ENCODE results near the gene MARCKS. TPM values are rescaled to one million over a fixed set of nuclear protein-coding genes. Genes with fewer than 3 reads are reported as not detected.

Gene MARCKS
- total and polyA plus RNA-seq, 10 donors = 43.4 to 119 (median 70.6) TPM

DNA sequence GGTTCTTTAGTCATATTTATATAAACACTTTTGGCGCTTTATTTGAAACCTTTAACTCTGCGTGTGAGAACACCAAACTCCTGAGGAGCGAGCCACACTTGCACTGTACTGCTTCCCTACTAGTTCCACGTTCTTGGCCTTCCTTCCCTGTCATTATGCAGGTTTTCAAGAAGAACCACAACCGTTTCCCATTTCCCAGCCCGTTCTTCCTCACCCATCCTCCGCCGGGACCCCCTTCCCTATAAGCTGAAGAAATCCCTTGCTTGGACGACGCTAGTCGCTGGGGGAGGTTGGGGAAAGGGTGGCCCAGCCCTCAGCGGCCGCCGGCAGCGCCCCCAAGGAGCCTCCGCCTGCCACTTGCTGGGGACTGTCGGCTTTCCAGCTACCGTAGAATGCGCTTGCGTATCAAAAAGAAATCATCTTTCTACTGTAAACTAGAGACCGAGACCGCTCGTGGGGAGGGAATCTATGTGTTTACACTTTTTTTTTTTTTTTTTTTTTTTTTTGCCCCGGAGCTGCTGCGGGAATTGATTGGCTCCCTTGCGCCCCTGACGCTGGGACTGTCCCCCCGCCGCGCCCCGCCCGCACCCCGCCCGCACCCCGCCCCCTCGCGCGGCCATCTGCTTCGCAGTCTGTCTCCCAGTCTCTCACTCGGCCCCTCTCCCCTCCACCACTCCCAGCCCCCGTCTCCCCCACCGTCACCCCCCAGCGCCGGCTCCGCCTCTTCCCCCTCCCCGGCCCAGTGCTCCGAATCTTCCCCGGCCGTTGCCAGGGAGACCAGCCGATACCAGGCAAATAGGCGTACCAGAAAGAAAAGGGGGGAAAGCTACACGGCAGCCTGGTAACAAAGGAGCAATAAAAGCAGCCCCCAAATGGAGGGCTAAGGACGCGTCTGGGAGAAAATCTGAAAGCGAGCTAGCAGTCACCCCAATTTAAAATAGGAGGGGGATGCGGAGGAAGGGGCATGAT, 2.3 kb upstream of the MARCKS start:
- Histone ChIP-seq H3K27ac (peak overlapping the region; percentile 66 to 97 (median 94)), H3K27me3 (replicated peaks in 1 of 7) (peaks cover 0 to 63% (median 28%) of the 10 kb centered on the region in 7 donors), H3K36me3 (peaks cover 0 to 3% (median 0%) of the 10 kb centered on the region in 6 donors), H3K4me1 (peaks cover 0 to 56% (median 31%) of the 10 kb centered on the region in 6 donors), H3K9me3 (no peaks in the 10 kb centered on the region), H3K4me3 (peak overlapping the region; percentile 49 to 79 (median 62))
- intact Hi-C loops (cut with DNase I; ENCODE audit: low total_unique reads) = loop anchor here (5.0 kb wide), 1 partner anchor 1073 kb away; no protein-coding TSS in a partner anchor
- DNase-seq = peak; percentile 93
- WGBS, 5 donors = 1 to 3% (median 2%) methylated on average over 51 to 56 of the region's 56 CpGs
- peak in 2 of 11 experiments; percentile 15 to 34 for TF ChIP-seq CTCF (IDR thresholded peaks at IDR 0.05 in 8 of 11, conservative IDR thresholded peaks at IDR 0.05 in 3 of 11)
- peak; percentile 19 to 69 (median 68) for TF ChIP-seq POLR2AphosphoS5 (IDR thresholded peaks at IDR 0.05)
- TF ChIP-seq POLR2A (IDR thresholded peaks at IDR 0.05) = no peak

GRCh38 chr6:113855500-113856374, 1.4 kb upstream of the MARCKS start:
- Histone ChIP-seq H3K36me3 (peaks cover 0 to 12% (median 0%) of the 10 kb centered on the region in 6 donors), H3K27ac (peak overlapping the region; percentile 62 to 97 (median 94)), H3K4me3 (peak overlapping the region; percentile 49 to 79 (median 62)), H3K9me3 (no peaks in the 10 kb centered on the region), H3K27me3 (replicated peaks in 1 of 7) (peaks cover 0 to 64% (median 28%) of the 10 kb centered on the region in 7 donors), H3K4me1 (peaks cover 0 to 60% (median 35%) of the 10 kb centered on the region in 6 donors)
- intact Hi-C loops (cut with DNase I; ENCODE audit: low total_unique reads) = loop anchor here (5.0 kb wide), 1 partner anchor 1073 kb away; no protein-coding TSS in a partner anchor
- TF ChIP-seq POLR2AphosphoS5 (IDR thresholded peaks at IDR 0.05) (peak in 1 of 3 donors; percentile 26), CTCF (IDR thresholded peaks at IDR 0.05 in 8 of 11, conservative IDR thresholded peaks at IDR 0.05 in 3 of 11) (no peak), POLR2A (IDR thresholded peaks at IDR 0.05) (no peak)
- DNase-seq = peak; percentile 85
- 1 to 4% (median 3%) methylated on average over 27 of the region's 27 CpGs for WGBS, 5 donors

DNA sequence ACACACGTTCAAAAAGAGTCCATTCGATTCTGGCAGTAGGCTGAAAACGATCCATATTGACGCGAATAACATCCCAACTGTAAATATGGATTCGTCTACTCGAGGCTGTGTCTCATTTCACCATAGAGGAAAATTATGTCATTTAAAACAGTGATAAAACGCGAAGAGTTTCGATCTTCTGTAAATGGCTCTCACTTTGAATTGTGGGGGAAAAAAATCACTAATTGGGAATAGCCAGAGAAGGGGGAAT, 845 bp upstream of the MARCKS start:
- Histone ChIP-seq H3K4me1 (peaks cover 0 to 64% (median 39%) of the 10 kb centered on the region in 6 donors), H3K4me3 (peak overlapping the region; percentile 49 to 79 (median 62)), H3K27ac (peak overlapping the region; percentile 62 to 97 (median 94)), H3K36me3 (peaks cover 0 to 15% (median 0%) of the 10 kb centered on the region in 6 donors), H3K9me3 (no peaks in the 10 kb centered on the region), H3K27me3 (replicated peaks in 1 of 7) (peaks cover 0 to 64% (median 28%) of the 10 kb centered on the region in 7 donors)
- DNase-seq = no peak
- intact Hi-C loops (cut with DNase I; ENCODE audit: low total_unique reads) = loop anchor here (5.0 kb wide), 1 partner anchor 1074 kb away; no protein-coding TSS in a partner anchor
- 1 to 2% (median 2%) methylated on average over 10 of the region's 10 CpGs for WGBS, 5 donors
- TF ChIP-seq POLR2AphosphoS5 (IDR thresholded peaks at IDR 0.05) (no peak), POLR2A (IDR thresholded peaks at IDR 0.05) (no peak), CTCF (IDR thresholded peaks at IDR 0.05 in 8 of 11, conservative IDR thresholded peaks at IDR 0.05 in 3 of 11) (no peak)
